Tibial nerve (tissue), 4 donors: Measurements from ENCODE around the gene PRLH.

Experiments
- CTCF ChIP-seq, 5 experiments: fragments of 200-600 bp in 3 of 5; fragments of 450-650 bp in 2 of 5; sonication (generic) in 3 of 5; IDR thresholded peaks; one replicate each; pipeline ENCODE4 v1.5.1; 2016 to 2019; ENCODE audit warnings: antibody characterized with exemption in 5 of 5, mild to moderate bottlenecking in 3 of 5, moderate library complexity in 2 of 5
- EP300 ChIP-seq, 2 donors: sonication (generic); formaldehyde crosslinking; IDR thresholded peaks; one replicate each; pipeline ENCODE4 v1.6.1; 2017; ENCODE audit warnings: antibody characterized with exemption in 2 of 2, mild to moderate bottlenecking in 1 of 2
- POLR2A ChIP-seq, 2 donors: fragments of 450-650 bp; IDR thresholded peaks; one replicate each; pipeline ENCODE4 v1.6.1; 2017; ENCODE audit warnings: antibody characterized with exemption in 2 of 2, mild to moderate bottlenecking in 2 of 2, moderate library complexity in 2 of 2

- TF ChIP-seq CTCF (IDR thresholded peaks at IDR 0.05) (no peak), EP300 (IDR thresholded peaks at IDR 0.05) (no peak), POLR2A (IDR thresholded peaks at IDR 0.05) (no peak)
These were observed 49.2 kb upstream of the PRLH start for GRCh38 chr2:237517163-237517562.
